Measurements from ENCODE around the gene ZNF600.
"Not testable (repeated sequence)": the region's sequence is repeated elsewhere in the genome, so short reads cannot be mapped to it uniquely, and the experiment has no call there.

The ZNF600 gene
- 113 to 235 reads per million in 2 donors for total RNA-seq

DNA sequence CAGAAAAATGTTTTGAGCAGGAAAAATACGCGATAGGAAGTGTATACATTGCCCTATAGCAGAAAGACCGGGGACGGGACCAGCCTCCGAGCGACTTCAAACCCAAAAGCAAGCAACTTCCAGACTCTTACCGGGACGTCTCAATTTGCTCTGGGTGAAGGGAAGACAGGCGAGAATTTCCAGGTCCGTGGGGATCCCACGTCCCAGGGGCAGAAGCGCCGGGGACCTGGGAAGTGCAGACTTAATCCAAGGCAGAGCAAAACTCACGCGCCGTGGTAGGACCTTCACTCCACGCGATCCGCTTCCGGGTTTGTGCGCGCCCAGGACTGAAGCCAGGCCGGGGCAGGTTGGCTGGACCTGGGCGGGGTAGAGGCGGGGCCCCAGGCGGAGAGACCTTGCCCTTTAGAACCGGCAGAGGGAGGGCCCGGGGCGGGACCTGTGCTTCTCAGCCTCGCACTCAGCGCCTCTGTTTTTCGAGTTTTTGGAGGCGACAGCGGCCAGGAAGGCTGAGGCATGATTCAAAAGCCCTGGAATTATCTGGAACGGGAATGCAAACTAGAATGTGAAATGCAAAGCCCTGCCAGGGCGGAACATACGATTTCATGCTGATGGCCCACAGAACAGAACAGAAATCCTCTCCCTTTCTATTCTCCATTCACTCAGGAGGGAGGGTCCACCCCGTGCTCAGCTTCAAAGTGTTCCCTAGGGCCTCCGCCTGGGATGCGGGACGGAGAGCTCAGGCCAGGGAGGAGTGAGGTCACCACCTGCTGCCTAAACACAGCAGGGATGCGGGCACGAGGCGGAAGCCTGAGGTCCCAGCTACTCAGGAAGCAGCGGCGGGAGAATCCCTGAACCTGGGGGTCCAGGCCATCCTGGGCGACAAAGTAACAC, at the start of gene ZNF600:
Gene ZNF600 (minus strand): TSS at position 328 of the 891 bp plus-strand sequence. CDS start 7,903 bp downstream, outside the sequence.
- peak; percentile 79 for DNase-seq

DNA sequence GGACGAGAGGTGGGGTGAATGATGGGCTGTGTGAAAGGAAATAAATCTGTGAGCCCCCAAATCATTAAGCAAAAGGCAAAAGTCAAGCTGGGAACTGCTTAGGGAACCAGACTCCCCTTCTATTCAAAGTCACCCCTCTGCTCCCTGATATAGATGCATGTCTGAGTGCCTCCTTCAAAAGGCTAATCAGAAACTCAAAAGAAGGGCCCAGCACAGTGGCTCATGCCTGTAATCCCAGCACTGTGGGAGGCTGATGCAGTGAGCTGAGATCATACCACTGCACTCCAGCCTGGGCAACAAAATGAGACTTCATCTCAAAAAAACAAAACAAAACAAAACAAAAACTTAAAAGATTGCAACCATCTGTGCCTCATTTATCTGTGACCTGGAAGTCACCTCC, 47.7 kb upstream of the ZNF600 start:
- not testable (repeated sequence) for DNase-seq

- DNase-seq, result not testable (repeated sequence)
Observed at GRCh38 chr19:52833541-52833940, 47.0 kb upstream of the ZNF600 start.

DNA sequence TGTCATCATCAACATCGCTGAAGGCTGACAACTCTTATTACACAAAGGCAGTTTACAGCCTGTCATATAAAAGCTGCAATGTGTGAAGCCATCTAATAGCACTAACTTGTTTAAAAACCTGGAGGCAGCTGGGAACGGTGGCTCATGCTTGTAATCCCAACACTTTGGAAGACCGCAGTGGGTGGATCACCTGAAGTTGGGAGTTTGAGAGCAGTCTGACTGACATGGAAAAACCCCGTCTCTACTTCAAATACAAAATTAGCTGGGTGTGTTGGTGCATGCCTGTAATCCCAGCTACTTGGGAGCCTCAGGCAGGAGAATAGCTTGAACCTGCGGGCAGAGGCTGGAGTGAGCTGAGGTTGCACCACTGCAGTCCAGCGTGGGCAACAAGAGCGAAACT, 43.3 kb upstream of the ZNF600 start:
- not testable (repeated sequence) for DNase-seq

GRCh38 chr19:52825765-52826164, 39.2 kb upstream of the ZNF600 start:
- no peak for DNase-seq

GRCh38 chr19:52823676-52824075, 37.1 kb upstream of the ZNF600 start:
- no peak for DNase-seq

DNA sequence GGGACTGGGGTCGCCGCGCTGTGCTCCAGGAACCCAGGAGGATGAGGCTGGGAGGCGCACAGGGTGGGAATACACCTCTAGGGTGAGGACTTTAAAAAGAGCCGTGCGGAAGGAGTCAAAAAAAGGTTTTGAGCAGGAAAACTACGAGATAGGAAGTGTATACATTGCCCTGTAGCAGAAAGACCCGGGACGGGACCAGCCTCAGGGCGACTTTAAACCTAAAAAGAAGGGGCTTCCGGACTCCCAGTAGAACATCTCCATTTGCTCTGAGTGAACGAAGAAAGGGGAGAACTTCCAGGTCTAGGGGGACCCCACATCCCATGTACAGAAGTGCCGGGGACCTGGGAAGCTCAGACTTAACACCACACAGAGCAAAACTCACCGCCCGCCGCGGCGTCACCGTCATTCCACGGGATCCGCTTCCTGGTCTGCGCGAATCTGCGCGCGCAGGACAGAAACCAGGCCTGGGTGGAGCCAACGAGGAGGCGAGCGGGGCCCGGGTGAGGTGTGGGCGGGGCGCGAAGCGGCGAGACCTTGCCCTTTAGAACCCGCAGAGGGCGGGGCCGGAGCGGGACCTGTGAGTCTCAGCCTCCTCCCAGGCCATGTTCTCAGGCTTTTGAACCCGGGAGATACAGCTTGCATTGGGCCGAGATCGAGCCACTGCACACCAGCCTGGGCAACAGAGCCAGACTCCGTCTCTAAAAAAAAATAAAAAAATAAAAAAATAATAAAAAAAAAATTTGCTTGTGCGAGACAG, 34.8 kb upstream of the ZNF600 start, which contains the start of gene ZNF28:
Gene ZNF28 (minus strand): TSS at position 430 of the 757 bp plus-strand sequence. CDS start 3,675 bp downstream, outside the sequence.
- DNase-seq, result peak; percentile 60

GRCh38 chr19:52820472-52821203, 34.0 kb upstream of the ZNF600 start:
- not testable (repeated sequence) for DNase-seq

GRCh38 chr19:52809801-52810200, 23.2 kb upstream of the ZNF600 start:
- no peak for DNase-seq

- not testable (repeated sequence) for DNase-seq
Observed at GRCh38 chr19:52799950-52800640, 13.5 kb upstream of the ZNF600 start.

DNA sequence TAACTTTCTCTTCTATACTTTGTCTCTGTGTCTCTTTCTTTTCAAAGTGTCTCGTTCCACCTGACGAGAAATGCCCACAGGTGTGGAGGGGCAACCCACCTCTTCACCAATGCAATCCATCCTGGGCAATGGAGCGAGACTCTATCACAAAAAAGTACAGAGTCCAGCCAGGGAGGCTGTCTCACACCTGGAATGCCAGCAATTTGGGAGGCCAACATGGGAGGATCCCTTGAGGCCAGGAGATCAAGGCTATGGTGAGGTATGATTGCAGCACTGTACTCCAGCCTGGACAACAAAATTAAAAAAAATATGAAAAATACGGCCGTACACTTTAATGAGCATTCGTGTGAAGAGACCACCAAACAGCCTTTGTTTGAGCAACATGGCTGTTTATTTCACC, 2.8 kb upstream of the ZNF600 start:
- no peak for DNase-seq

- no peak for DNase-seq
Observed at GRCh38 chr19:52786078-52786463, 520 bp downstream of the ZNF600 start.

DNA sequence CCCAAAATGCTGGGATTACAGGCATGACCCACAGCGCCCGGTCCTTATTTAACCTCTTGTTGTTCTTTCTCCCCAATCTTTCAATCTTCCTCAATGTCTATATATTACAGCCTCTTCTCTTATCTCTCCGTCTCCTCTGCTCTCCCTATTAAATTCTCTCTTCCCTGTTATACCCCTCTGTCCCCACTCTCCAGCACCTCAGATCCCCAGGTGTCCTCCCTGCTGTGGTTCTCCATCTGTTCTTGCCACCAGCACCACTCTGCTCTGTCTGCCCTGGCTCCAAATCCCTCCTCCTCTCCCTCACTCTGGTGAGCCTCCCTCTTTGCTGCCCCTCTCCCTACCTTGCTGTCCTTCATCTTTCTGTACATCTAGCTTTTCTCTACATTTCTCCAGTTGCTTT, 1.1 kb downstream of the ZNF600 start:
- no peak for DNase-seq

DNA sequence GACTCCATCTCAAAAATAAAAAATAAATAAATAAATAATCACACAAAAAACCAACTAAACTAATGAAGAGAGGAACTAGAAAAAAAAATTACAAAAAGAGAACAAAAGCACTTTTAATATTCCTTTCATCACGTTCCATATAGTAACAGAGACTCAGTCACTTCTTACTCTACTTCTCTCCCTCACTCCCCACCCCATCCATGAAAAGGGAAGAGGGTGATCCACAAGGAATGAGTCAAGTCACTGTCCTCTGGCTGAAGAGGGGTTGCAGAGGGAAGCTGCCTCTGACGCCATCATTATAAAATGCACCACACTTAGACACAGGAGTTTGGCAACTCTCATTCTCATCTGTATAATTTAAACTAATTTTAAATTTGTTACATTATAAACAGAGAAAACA, 3.7 kb downstream of the ZNF600 start:
- not testable (repeated sequence) for DNase-seq

GRCh38 chr19:52778811-52779210, 7.8 kb downstream of the ZNF600 start:
- no peak for DNase-seq

DNA sequence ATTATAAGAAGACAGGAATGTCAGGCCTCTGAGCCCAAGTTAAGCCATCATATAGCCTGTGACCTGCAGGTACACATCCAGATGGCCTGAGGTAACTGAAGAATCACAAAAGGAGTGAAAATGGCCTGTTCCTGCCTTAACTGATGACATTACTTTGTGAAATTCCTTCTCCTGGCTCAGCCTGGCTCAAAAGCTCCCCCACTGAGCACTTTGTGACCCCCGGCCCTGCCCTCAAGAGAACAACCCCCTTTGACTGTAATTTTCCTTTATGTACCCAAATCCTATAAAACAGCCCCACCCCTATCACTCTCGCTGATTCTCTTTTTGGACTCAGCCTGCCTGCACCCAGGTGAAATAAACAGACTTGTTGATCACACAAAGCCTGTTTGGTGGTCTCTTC, 30.1 kb downstream of the ZNF600 start:
- not testable (repeated sequence) for DNase-seq

GRCh38 chr19:52749780-52750179, 36.8 kb downstream of the ZNF600 start:
- no peak for DNase-seq

DNA sequence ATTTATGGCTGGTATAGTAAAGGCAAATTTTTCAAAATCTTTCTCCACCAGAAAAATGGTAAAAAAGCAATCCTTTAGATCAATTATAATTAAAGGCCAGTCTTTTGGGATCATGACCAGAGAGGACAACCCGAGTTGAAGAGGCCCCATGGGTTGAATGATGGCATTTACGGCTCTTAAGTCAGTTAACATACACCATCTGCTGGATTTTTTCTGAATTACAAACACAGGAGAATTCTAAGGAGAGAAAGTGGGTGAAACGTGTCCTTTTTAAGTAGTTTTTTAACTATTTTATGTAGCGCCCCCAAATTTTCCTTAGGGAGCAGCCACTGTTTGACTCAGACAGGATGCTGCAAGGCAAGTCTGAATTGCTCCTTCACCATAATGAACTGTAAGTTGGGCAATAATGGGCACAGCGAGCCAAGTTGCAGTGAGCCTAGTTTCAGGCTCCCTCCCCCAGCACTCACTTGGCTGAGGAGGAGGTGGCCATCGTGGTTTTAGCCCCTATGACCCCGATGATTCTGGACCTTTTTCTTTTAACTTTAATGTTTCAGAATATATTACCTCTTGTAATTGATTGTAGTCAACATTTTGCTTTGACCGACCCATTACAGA, 38.1 kb downstream of the ZNF600 start:
- DNase-seq, result no peak

GRCh38 chr19:52745919-52746318, 40.7 kb downstream of the ZNF600 start:
- DNase-seq, result not testable (repeated sequence)

GRCh38 chr19:52743091-52743490, 43.5 kb downstream of the ZNF600 start:
- DNase-seq, result no peak

- no peak for DNase-seq
Observed at GRCh38 chr19:52742516-52742915, 44.1 kb downstream of the ZNF600 start.

Measured in activated gamma-delta T cell (primary cell).